Measurements from ENCODE around the gene MATN1.

The MATN1 gene

GRCh38 chr1:30725450-30726095, 2.2 kb upstream of the MATN1 start:
- no peak for TF ChIP-seq CTCF (IDR thresholded peaks at IDR 0.05)

- no peak for TF ChIP-seq CTCF (IDR thresholded peaks at IDR 0.05)
These were observed 1.5 kb upstream of the MATN1 start for GRCh38 chr1:30724655-30725421.

- peak; percentile 16; the same call in 1 of the 2 replicates for TF ChIP-seq CTCF (IDR thresholded peaks at IDR 0.05)
These were observed 790 bp upstream of the MATN1 start for GRCh38 chr1:30724175-30724574.

GRCh38 chr1:30721812-30722537, 1.4 kb downstream of the MATN1 start:
- no peak; the same call in 1 of the 2 replicates for TF ChIP-seq CTCF (IDR thresholded peaks at IDR 0.05)

GRCh38 chr1:30721341-30721793, 2.0 kb downstream of the MATN1 start:
- no peak for TF ChIP-seq CTCF (IDR thresholded peaks at IDR 0.05)

- no peak for TF ChIP-seq CTCF (IDR thresholded peaks at IDR 0.05)
These were observed 2.8 kb downstream of the MATN1 start for GRCh38 chr1:30720271-30721223.

Measured in LNCAP (cell line).